Heart left ventricle (tissue), 16 donors: ENCODE results near the gene APOB. TPM values are rescaled to one million over a fixed set of nuclear protein-coding genes. Genes with fewer than 3 reads are reported as not detected.

Experiments used
- ATAC-seq, 4 donors: fragments of 200-7000 bp; cut with Tn5 transposase; one replicate each; pipeline ENCODE4 v1.9.1; 2020 to 2022; ENCODE audit warnings: moderate library complexity in 4 of 4, mild to moderate bottlenecking in 3 of 4, moderate number of reproducible peaks in 1 of 4
- DNase-seq, 5 donors: peaks; one replicate each; pipeline ENCODE4 v3.0.0-alpha.2; 2020
- H3K27ac ChIP-seq, 12 donors: fragments of 200-600 bp; sonication (generic) in 4 of 12; one replicate each; pipeline versions ENCODE4 v1.5.0 to v1.8.0; 2016 to 2022; ENCODE audit warnings: mild to moderate bottlenecking in 2 of 12
- H3K27me3 ChIP-seq, 9 donors: fragments of 200-600 bp; sonication (generic) in 2 of 9; one replicate each; pipeline versions ENCODE4 v1.5.1 to v1.8.0; 2016 to 2022; ENCODE audit warnings: mild to moderate bottlenecking in 3 of 9
- H3K36me3 ChIP-seq, 9 donors: fragments of 200-600 bp; sonication (generic) in 2 of 9; one replicate each; pipeline versions ENCODE4 v1.5.0 to v1.8.0; 2018 to 2022; ENCODE audit warnings: mild to moderate bottlenecking in 2 of 9
- H3K4me1 ChIP-seq, 12 donors: fragments of 200-600 bp; sonication (generic) in 4 of 12; one replicate each; pipeline versions ENCODE4 v1.5.0 to v1.8.0; 2016 to 2022; ENCODE audit warnings: mild to moderate bottlenecking in 3 of 12
- H3K4me3 ChIP-seq, 12 donors: fragments of 200-600 bp; sonication (generic) in 4 of 12; one replicate each; pipeline versions ENCODE4 v1.5.0 to v1.8.0; 2017 to 2022; ENCODE audit warnings: mild to moderate bottlenecking in 9 of 12, moderate library complexity in 4 of 12
- H3K9me3 ChIP-seq, 12 donors: fragments of 200-600 bp; sonication (generic) in 4 of 12; one replicate each; pipeline versions ENCODE4 v1.5.0 to v1.8.0; 2016 to 2022; ENCODE audit warnings: mild to moderate bottlenecking in 1 of 12
- CTCF ChIP-seq, 12 donors: fragments of 200-600 bp; sonication (generic) in 4 of 12; IDR thresholded peaks; one replicate each; pipeline versions ENCODE4 v1.5.0 to v1.8.0; 2018 to 2022; ENCODE audit warnings: antibody characterized with exemption in 12 of 12, mild to moderate bottlenecking in 5 of 12
- POLR2A ChIP-seq, 2 donors: fragments of 450-650 bp; IDR thresholded peaks; one replicate each; pipeline ENCODE4 v1.6.1; 2017; ENCODE audit warnings: antibody characterized with exemption in 2 of 2, mild to moderate bottlenecking in 2 of 2, moderate library complexity in 2 of 2
- WGBS, 4 donors: extraction: QIAGEN DNeasy Blood & Tissue Kit in 2 of 4; methylation state at CpG; one replicate each; pipeline versions ENCODE4 v1.1.5 to v1.1.7; 2013 to 2018; 5-methylcytosine and 5-hydroxymethylcytosine counted together
- intact Hi-C, 10 donors: fragments of 100-400 bp; cut with DNase I; formaldehyde crosslinking; loops; one replicate each; pipeline versions ENCODE4 v1.11.1 to v1.14.2; 2022
- long read RNA-seq, 3 donors: library from polyadenylated mRNA; unstranded; transcript quantifications; one replicate each; pipeline ENCODE4 v2.0.0, GENCODE V29; 2020 to 2021
- polyA plus RNA-seq, 2 donors: library from polyadenylated mRNA; stranded (reverse); fragments of 200-250 nt; gene quantifications; one replicate each; pipeline ENCODE4 v1.2.3, GENCODE V29; 2013
- total RNA-seq, 9 donors: library from RNA; depleted of rRNA in 2 of 9; stranded (reverse); fragments of >200 nt in 2 of 9; fragmentation: NEBNext Ultra II Directional in 3 of 9; extraction: Animal tissue kit (Norgen Biotek cat#: 25700) in 3 of 9; gene quantifications; one replicate each; pipeline versions ENCODE4 v1.1.0 to v1.2.4, GENCODE V29; 2016 to 2023
- donor health status: ischemic (EF 13 %, LVEDD 7.1; RV severe dilation, severe dysfunction).
- donor health status: healthy with polysubstance abuse.
- donor health status: DM: no; HTN: yes; CAD: no.
- donor health status: DM: no; HTN: no; CAD: no.
- donor health status: ischemic (EF 25% LVEDD 6.9; RV normal size, moderate dysfunction).
- donor health status: ischemic (EF 25% LVEDD 5.7; RV mildly dilated, moderate dysfunction).
- donor health status: healthy.
- donor health status: DM: yes; HTN: yes; CAD: no.
- donor health status: ischemic (EF 35%, LVEDD 5.7; RV mildly dilated, moderate dysfunction).
- donor health status: nonischemic (EF 11% LVEDD 7.7; RV severe dilation, severe dysfunction).
- donor health status: DM: yes; HTN: yes; CAD: no.
- donor health status: PGD.
- donor health status: ischemic (EF 29% LVEDD 5.4; RV normal size, mild dysfunction).
- donor health status: nonischemic (EF 23%, LVEDD 6.1; RV moderate dilation, normal function).

APOB gene
- total RNA-seq (10 to 100 TPM in 6 of 9 donors, 1 to 10 TPM in 3; 4.3 to 55.6 (median 11.9) TPM), polyA plus RNA-seq (1 to 10 TPM in 1 of 2 donors, under 1 TPM in 1; 0.72 to 2.3 TPM)
- long read RNA-seq, donor 1, partial matches to known transcripts, result 6 of 8 reads
- long read RNA-seq, donor 1, other reads (novel, unspliced or antisense), result 2 of 8 reads
- long read RNA-seq, donor 2, partial matches to known transcripts, result 54 of 62 reads
- long read RNA-seq, donor 2, other reads (novel, unspliced or antisense), result 8 of 62 reads
- long read RNA-seq, donor 3, partial matches to known transcripts, result 6 of 7 reads
- long read RNA-seq, donor 3, other reads (novel, unspliced or antisense), result 1 of 7 reads

- Histone ChIP-seq H3K9me3 (no peaks in the 10 kb centered on the region), H3K27me3 (peaks cover 0 to 17% (median 0%) of the 10 kb centered on the region in 9 donors), H3K4me3 (peak within 1 kb of the TSS in 9 of 12 donors; percentile 10 to 46 (median 33)), H3K27ac (peak within 1 kb of the TSS in 5 of 12 donors; percentile 19 to 51 (median 37)), H3K36me3 (no peaks in the 10 kb centered on the region), H3K4me1 (peaks cover 0 to 19% (median 6%) of the 10 kb centered on the region in 12 donors)
- DNase-seq (peak in 2 of 5 donors; percentile 36 to 61), ATAC-seq (peak in 3 of 4 donors; percentile 34 to 54 (median 39))
- 16 to 46% (median 34%) methylated on average over 18 to 51 of the region's 51 CpGs for WGBS, 4 donors
- intact Hi-C loops, result loop anchor here (1.0 to 10.0 kb wide), 9 partner anchors 73 to 382 kb away; no protein-coding TSS in a partner anchor
- TF ChIP-seq CTCF (IDR thresholded peaks at IDR 0.05) (no peak), POLR2A (IDR thresholded peaks at IDR 0.05) (no peak)
Measured at GRCh38 chr2:21043744-21044532, at the start of gene APOB. Gene APOB (minus strand): TSS chr2:21044073. CDS start chr2:21043945, 128 bp downstream.

GRCh38 chr2:21092308-21092869, 48.5 kb upstream of the APOB start:
- Histone ChIP-seq H3K27me3 (no peaks in the 10 kb centered on the region), H3K9me3 (no peaks in the 10 kb centered on the region), H3K27ac (no peak overlapping the region), H3K36me3 (no peaks in the 10 kb centered on the region), H3K4me3 (no peak overlapping the region), H3K4me1 (no peaks in the 10 kb centered on the region)
- WGBS, 4 donors, result 65 to 73% (median 70%) methylated on average over 3 of the region's 3 CpGs
- intact Hi-C loops, result no loop called here
- no peak for TF ChIP-seq POLR2A (IDR thresholded peaks at IDR 0.05)
- no peak for TF ChIP-seq CTCF (IDR thresholded peaks at IDR 0.05)
- ATAC-seq (no peak), DNase-seq (no peak)

- no peak overlapping the region for H3K4me3 ChIP-seq
- no peaks in the 10 kb centered on the region for H3K27me3 ChIP-seq
- no peak overlapping the region for H3K27ac ChIP-seq
- intact Hi-C loops, result no loop called here
- ATAC-seq (no peak), DNase-seq (no peak)
- TF ChIP-seq CTCF (IDR thresholded peaks at IDR 0.05), result no peak
- no peak for TF ChIP-seq POLR2A (IDR thresholded peaks at IDR 0.05)
- no peaks in the 10 kb centered on the region for H3K4me1 ChIP-seq
- peaks cover 0 to 13% (median under 1%) of the 10 kb centered on the region in 12 donors for H3K9me3 ChIP-seq
- 69 to 76% (median 71%) methylated on average over 4 of the region's 4 CpGs for WGBS, 4 donors
- H3K36me3 ChIP-seq, result no peaks in the 10 kb centered on the region
Measured at GRCh38 chr2:21084401-21084800, 40.5 kb upstream of the APOB start.

DNA sequence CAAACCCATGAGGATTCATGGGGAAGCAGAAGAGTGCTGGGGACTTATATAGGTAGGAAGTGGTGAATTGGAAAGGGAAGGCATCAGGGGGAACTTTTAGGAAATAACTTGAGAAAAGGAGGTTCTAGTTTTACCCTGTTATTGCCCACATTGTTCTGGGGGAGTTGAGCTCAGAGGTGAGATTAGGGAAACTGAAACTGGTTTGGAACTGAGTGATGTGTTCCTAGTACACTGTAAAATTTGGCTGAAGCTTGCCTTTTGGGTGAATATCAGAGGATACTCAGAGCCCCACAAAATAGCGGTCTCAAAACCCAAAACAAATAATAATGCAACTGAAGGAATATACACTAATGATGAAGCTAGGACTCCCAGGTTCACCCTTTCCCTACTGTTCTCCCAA, 39.6 kb upstream of the APOB start:
- intact Hi-C loops, result no loop called here
- Histone ChIP-seq H3K9me3 (peaks cover 0 to 22% (median 3%) of the 10 kb centered on the region in 12 donors), H3K4me3 (no peak overlapping the region), H3K27ac (no peak overlapping the region), H3K27me3 (no peaks in the 10 kb centered on the region), H3K36me3 (no peaks in the 10 kb centered on the region), H3K4me1 (no peaks in the 10 kb centered on the region)
- 92 to 100% (median 97%) methylated on average over 1 of the region's 1 CpG for WGBS, 4 donors
- DNase-seq (no peak), ATAC-seq (no peak)
- TF ChIP-seq POLR2A (IDR thresholded peaks at IDR 0.05) (no peak), CTCF (IDR thresholded peaks at IDR 0.05) (no peak)
